ENCODE measurements around the gene TNFAIP8L2.
"Not testable (repeated sequence)": the region's sequence is repeated elsewhere in the genome, so short reads cannot be mapped to it uniquely, and the experiment has no call there.

The TNFAIP8L2 gene

GRCh38 chr1:151193304-151193703, 36.9 kb downstream of the TNFAIP8L2 start:
- no peak for DNase-seq

DNA sequence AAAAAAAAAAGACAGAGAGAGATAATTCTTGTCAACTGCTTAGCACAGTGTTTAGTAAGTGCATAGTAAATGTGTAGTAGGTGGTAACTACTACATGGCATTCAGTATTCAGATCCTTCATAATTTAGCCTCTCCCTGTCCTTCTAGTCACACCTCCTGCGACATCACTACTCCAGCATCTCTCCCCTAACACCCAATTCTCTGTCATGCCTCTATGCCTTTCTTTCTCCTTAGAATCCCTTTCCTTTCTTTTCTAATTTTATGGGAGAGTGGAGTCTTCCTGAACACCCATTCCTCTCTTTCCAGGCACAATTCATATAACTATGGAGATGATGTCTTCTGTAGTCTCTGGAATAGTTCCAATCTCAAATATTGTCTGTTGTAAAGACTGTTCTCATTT, 37.4 kb downstream of the TNFAIP8L2 start:
- DNase-seq, result no peak

DNA sequence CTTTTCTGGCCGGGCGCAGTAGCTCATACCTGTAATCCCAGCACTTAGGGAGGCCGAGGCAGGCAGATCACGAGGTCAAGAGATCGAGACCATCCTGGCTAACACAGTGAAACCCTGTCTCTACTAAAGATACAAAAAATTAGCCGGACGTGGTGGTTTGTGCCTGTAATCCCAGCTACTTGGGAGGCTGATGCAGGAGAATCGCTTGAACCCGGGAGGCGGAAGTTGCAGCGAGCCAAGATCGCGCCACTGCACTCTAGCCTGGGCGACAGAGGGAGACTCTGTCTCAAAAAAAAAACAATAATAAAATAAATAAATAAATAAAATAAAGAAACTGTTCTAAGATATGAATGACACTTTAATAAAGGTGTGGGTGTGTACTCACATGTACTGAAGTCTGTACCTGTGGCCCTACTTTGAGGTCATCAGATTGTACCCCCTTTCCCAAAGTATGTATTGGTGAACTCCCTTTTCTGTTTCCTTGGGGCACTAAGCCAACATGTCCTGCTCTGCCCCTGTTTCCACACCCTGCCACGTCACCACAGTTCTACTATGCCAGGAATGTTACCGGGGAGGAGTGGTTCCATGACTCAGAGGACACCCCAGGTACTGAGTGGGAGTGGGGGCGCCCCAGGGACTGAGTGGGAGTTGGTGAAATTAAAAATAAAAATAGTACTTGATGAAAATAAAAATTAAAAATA, 38.6 kb downstream of the TNFAIP8L2 start:
- not testable (repeated sequence) for DNase-seq

DNA sequence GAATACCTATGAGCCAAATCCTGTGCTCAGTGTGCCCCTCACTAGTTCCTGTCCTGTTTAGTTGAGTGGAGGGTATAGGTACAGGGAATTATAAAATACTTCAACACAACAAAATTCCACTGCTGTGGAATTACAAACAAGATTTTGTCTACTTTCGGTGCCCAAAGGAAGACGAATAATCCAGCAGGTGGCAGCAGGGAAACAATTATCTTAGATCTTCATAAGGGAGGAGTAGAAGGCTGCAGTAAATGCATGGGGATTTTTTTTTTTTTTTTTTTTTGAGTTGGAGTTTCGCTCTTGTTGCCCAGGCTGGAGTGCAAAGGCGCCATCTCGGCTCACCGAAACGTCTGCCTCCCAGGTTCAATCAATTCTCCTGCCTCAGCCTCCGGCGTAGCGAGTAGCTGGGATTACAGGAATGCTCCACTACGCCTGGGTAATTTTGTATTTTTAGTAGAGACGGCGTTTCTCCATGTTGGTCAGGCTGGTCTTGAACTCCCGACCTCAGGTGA, 39.9 kb downstream of the TNFAIP8L2 start:
- DNase-seq, result peak; percentile 59

DNA sequence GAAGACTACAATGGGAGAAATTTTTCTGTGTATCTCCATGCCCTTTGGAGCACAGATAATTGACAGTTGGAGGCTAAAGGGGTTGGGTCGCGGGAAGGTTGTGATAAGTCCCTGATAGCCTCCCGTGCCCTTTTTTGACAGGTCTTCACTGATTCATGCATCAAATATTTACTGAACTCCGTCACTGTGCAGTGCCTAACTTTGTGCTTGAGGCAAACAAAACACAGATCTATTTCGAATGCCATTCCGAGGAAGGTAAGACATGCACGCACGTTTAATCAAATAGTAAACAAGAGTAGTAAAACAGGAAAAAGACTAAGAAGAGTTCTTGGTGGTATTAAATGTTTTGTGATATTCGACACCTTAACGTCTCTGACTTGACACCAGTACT, 41.4 kb downstream of the TNFAIP8L2 start:
- no peak for DNase-seq

GRCh38 chr1:151198254-151199127, 42.0 kb downstream of the TNFAIP8L2 start, which contains the start of gene PIP5K1A:
TSS of gene PIP5K1A (plus strand) at chr1:151198552. CDS start at chr1:151198997, 445 bp downstream.
- DNase-seq, result peak; percentile 84

DNA sequence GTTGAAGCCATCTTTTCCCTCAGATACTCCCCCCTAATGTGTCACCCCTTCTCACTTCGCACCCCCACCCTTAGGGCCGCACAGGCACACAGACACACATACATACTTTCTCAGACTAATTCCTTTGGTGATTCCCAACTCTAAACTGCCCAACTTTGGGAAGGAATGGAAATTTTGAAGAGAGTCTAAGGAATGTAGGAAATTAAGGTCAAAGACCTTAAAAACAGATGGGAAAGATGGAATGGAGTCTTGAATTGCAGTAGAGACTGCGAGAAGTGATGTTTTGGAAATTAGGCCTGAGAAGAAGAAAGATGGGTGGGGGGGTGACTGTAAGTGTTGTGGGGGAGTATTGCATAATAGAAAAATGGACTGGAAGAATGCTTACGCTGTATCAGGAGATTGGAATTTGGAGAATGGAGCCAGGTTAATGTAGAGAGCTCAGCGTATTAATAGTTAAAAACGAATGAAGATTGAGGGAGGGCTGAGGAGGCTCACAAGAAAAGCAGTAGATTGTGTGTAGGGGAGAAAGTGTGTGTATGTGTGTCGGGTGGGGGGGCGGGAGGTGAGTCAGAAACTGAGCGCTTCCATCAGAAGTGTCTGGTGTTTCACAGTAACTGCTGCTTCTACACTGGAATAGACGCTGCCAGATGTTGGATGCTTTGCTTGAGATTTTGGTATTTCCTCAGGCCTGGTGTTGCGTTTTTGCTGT, 43.6 kb downstream of the TNFAIP8L2 start:
- no peak for DNase-seq

- DNase-seq, result not testable (repeated sequence)
These were observed 49.0 kb downstream of the TNFAIP8L2 start for GRCh38 chr1:151205381-151205965.

Data from NCI-H524 treated with DMSO at 0.1 percent for 48 hours (cell line).